GM12872 (cell line): ENCODE data around the gene PREX1.
A peak's percentile ranks its signal among the peaks of the same experiment; 100 is the strongest.

Experiments used
- CTCF ChIP-seq: IDR thresholded peaks from 3 replicates; pipeline ENCODE4 v1.5.1; 2011; ENCODE audit warnings: low read depth, mild to moderate bottlenecking, low read length, moderate library complexity; ENCODE audit not compliant: insufficient read depth

Gene PREX1

GRCh38 chr20:48834278-48834677 lies 6.5 kb upstream of the PREX1 start:
- no peak for TF ChIP-seq CTCF

- TF ChIP-seq CTCF: no peak
These were observed 4.6 kb upstream of the PREX1 start for GRCh38 chr20:48832405-48832730.

- TF ChIP-seq CTCF: no peak
These were observed 4.1 kb upstream of the PREX1 start for GRCh38 chr20:48831718-48832404.

GRCh38 chr20:48830826-48831318 lies 3.1 kb upstream of the PREX1 start:
- TF ChIP-seq CTCF: no peak

GRCh38 chr20:48829940-48830339 lies 2.1 kb upstream of the PREX1 start:
- TF ChIP-seq CTCF: no peak

- TF ChIP-seq CTCF: no peak
These were observed 1.1 kb upstream of the PREX1 start for GRCh38 chr20:48828734-48829460.

GRCh38 chr20:48826883-48827771 lies 672 bp downstream of the PREX1 start:
- peak; percentile 7; the same call in 1 of the 3 replicates for TF ChIP-seq CTCF
